Measurements from ENCODE around the gene FAM117A. TPM values are rescaled to one million over a fixed set of nuclear protein-coding genes. Genes with fewer than 3 reads are reported as not detected.
A peak's percentile ranks its signal among the peaks of the same experiment; 100 is the strongest.

Gene FAM117A
- total and polyA plus RNA-seq, 10 of the 15 experiments (the other 5 are each of a cell fraction or from before 2014, with no cell fraction given): 2.1 to 29.6 (median 20.0) TPM

DNA sequence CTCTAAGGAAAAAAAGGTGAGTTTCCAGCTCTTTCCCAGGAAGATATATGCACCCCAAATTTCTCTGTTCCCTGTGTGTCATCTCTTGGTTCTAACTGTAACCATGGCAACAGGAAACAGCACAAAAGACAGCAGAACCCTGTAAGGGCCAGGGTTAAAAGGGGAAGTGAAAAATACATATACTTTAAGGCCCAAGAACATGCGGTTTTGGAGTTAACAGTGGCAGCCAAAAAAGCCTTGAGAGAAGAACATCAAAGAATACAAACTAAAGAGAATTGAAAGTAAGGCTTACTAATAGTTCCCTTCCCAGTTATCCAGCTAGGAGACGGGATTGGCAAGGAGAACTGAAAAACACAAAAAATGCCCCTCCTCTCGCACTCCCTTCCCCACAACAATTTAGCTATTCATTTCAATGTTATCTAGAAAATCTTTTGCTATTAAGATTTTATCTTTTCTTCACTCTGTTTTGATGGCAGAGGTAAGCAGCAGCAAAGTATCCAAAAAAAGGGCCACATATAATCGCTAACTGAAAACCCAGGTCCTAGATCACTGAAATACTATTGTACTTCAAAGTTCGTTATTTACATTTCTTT lies 87.6 kb downstream of the FAM117A start:
- in situ Hi-C loops (cut with MboI) (no loop called here), intact Hi-C loops (cut with micrococcal nuclease; ENCODE audit: unreplicated experiment) (loop anchor here (5.0 kb wide), 1 partner anchor 39 kb away; no protein-coding TSS in a partner anchor)
- Histone ChIP-seq H3K4me2 (ENCODE audit: control insufficient read depth, insufficient read depth) (peak overlapping the region; percentile 95), H3K9ac (ENCODE audit: control insufficient read depth, insufficient read depth, low read length) (peak overlapping the region; percentile 83), H3K79me2 (ENCODE audit: control insufficient read depth, insufficient read depth, low read length) (peaks cover 51% of the 10 kb centered on the region), H3K27ac (ENCODE audit: control insufficient read depth, insufficient read depth) (peak overlapping the region; percentile 89), H3K4me1 (ENCODE audit: control insufficient read depth, insufficient read depth, low read length) (peaks cover 4% of the 10 kb centered on the region; the same call in 1 of the 2 replicates), H4K20me1 (ENCODE audit: control insufficient read depth, insufficient read depth) (peaks cover 3% of the 10 kb centered on the region; the same call in 1 of the 2 replicates), H3K36me3 (ENCODE audit: control insufficient read depth in 2 of 2, insufficient read depth in 2 of 2, low read length in 1 of 2) (no peaks in the 10 kb centered on the region; a peak in 1 of 4 replicates), H3K4me3 (peak overlapping the region; percentile 80), H3K9me3 (replicated peaks; ENCODE audit: control insufficient read depth, insufficient read depth, low read length) (no peaks in the 10 kb centered on the region), H3K27me3 (replicated peaks in 1 of 2; ENCODE audit: control insufficient read depth in 2 of 2, insufficient read depth in 2 of 2, low read length in 1 of 2) (no peaks in the 10 kb centered on the region), H2AFZ (ENCODE audit: control insufficient read depth, low read depth, low read length) (no peak overlapping the region)
- no TSS peak for BruUV-seq (replicated peaks)
- RAD21 ChIA-PET (ENCODE audit: unreplicated experiment): interaction anchor here (0.7 to 1.4 kb wide), 8 partner anchors 26 to 110 kb away, joined by 3 to 7 read pairs (median 3); no protein-coding TSS in a partner anchor
- POLR2A ChIA-PET: interaction anchor here (0.8 to 1.6 kb wide), 5 partner anchors 20 to 759 kb away, joined by 4 to 9 read pairs (median 4); no protein-coding TSS in a partner anchor
- SMC1A ChIA-PET (ENCODE audit: uncharacterized antibody, unreplicated experiment): interaction anchor here (0.6 to 2.1 kb wide), 13 partner anchors 15 to 110 kb away, joined by 3 to 11 read pairs (median 4); no protein-coding TSS in a partner anchor
- DNase-seq (ENCODE audit: low read depth, low spot score): peak; percentile 85
- WGBS (ENCODE audit: insufficient coverage, insufficient replicate concordance, low lambda C conversion rate, missing lambda C conversion rate): 0% methylated on average over 5 of the region's 5 CpGs
- peak; percentile 81 for ATAC-seq
- peak; percentile 95 for FAIRE-seq
- CTCF ChIA-PET: interaction anchor here (0.6 to 2.6 kb wide), 9 partner anchors 14 to 122 kb away, joined by 3 to 7 read pairs (median 4); no protein-coding TSS in a partner anchor
- TF ChIP-seq SREBF2 (IDR thresholded peaks at IDR 0.05; ENCODE audit: low read length): no peak
- peak; percentile 72; the same call in 1 of the 2 replicates for TF ChIP-seq SMARCA5 (IDR thresholded peaks at IDR 0.05)
- TF ChIP-seq, protein P1, sequence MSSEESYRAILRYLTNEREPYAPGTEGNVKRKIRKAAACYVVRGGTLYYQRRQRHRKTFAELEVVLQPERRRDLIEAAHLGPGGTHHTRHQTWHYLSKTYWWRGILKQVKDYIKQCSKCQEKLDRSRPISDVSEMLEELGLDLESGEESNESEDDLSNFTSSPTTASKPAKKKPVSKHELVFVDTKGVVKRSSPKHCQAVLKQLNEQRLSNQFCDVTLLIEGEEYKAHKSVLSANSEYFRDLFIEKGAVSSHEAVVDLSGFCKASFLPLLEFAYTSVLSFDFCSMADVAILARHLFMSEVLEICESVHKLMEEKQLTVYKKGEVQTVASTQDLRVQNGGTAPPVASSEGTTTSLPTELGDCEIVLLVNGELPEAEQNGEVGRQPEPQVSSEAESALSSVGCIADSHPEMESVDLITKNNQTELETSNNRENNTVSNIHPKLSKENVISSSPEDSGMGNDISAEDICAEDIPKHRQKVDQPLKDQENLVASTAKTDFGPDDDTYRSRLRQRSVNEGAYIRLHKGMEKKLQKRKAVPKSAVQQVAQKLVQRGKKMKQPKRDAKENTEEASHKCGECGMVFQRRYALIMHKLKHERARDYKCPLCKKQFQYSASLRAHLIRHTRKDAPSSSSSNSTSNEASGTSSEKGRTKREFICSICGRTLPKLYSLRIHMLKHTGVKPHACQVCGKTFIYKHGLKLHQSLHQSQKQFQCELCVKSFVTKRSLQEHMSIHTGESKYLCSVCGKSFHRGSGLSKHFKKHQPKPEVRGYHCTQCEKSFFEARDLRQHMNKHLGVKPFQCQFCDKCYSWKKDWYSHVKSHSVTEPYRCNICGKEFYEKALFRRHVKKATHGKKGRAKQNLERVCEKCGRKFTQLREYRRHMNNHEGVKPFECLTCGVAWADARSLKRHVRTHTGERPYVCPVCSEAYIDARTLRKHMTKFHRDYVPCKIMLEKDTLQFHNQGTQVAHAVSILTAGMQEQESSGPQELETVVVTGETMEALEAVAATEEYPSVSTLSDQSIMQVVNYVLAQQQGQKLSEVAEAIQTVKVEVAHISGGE (CRISPR knock-in tag; IDR thresholded peaks at IDR 0.05): no peak
- TF ChIP-seq ZNF274 (IDR thresholded peaks at IDR 0.05; ENCODE audit: insufficient read depth, insufficient read length): no peak
- TF ChIP-seq MEF2A (IDR thresholded peaks at IDR 0.05; ENCODE audit: insufficient read depth, low read depth, low read length): peak; percentile 50; the same call in 1 of the 2 replicates
- peak; percentile 52; the same call in 1 of the 2 replicates for TF ChIP-seq CREM (IDR thresholded peaks at IDR 0.05; ENCODE audit: low read depth)
- peak; percentile 83; the same call in 1 of the 2 replicates for TF ChIP-seq MTA3 (IDR thresholded peaks at IDR 0.05; ENCODE audit: borderline replicate concordance, low read length)
- TF ChIP-seq RELA (IDR thresholded peaks at IDR 0.05; ENCODE audit: borderline replicate concordance, partially characterized antibody): no peak
- TF ChIP-seq, protein P2, sequence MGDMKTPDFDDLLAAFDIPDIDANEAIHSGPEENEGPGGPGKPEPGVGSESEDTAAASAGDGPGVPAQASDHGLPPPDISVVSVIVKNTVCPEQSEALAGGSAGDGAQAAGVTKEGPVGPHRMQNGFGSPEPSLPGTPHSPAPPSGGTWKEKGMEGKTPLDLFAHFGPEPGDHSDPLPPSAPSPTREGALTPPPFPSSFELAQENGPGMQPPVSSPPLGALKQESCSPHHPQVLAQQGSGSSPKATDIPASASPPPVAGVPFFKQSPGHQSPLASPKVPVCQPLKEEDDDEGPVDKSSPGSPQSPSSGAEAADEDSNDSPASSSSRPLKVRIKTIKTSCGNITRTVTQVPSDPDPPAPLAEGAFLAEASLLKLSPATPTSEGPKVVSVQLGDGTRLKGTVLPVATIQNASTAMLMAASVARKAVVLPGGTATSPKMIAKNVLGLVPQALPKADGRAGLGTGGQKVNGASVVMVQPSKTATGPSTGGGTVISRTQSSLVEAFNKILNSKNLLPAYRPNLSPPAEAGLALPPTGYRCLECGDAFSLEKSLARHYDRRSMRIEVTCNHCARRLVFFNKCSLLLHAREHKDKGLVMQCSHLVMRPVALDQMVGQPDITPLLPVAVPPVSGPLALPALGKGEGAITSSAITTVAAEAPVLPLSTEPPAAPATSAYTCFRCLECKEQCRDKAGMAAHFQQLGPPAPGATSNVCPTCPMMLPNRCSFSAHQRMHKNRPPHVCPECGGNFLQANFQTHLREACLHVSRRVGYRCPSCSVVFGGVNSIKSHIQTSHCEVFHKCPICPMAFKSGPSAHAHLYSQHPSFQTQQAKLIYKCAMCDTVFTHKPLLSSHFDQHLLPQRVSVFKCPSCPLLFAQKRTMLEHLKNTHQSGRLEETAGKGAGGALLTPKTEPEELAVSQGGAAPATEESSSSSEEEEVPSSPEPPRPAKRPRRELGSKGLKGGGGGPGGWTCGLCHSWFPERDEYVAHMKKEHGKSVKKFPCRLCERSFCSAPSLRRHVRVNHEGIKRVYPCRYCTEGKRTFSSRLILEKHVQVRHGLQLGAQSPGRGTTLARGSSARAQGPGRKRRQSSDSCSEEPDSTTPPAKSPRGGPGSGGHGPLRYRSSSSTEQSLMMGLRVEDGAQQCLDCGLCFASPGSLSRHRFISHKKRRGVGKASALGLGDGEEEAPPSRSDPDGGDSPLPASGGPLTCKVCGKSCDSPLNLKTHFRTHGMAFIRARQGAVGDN (IDR thresholded peaks at IDR 0.05): no peak
- TF ChIP-seq RBBP5 (conservative IDR thresholded peaks at IDR 0.05): no peak
- no peak for TF ChIP-seq NFYB (IDR thresholded peaks at IDR 0.05; ENCODE audit: insufficient read depth, low read depth, low read length)
- peak; percentile 83 for TF ChIP-seq BCL11A (IDR thresholded peaks at IDR 0.05; ENCODE audit: low read depth, low read length)
- TF ChIP-seq EP300 (IDR thresholded peaks at IDR 0.05; ENCODE audit: borderline replicate concordance in 1 of 2, control insufficient read depth in 1 of 2, low read depth in 2 of 2, low read length in 2 of 2): peak; percentile 85 to 87
- TF ChIP-seq GABPA (IDR thresholded peaks at IDR 0.05; ENCODE audit: low read depth): no peak
- TF ChIP-seq TCF3 (IDR thresholded peaks at IDR 0.05; ENCODE audit: borderline replicate concordance, insufficient read depth, low read depth, low read length): no peak

All from GM12878 (cell line).